NCI-H446 (cell line): ENCODE measurements around the gene FMN1.

Source experiments
- DNase-seq, 2 experiments: peaks; one replicate each; lab custom pipeline; 2025; lab: John Stamatoyannopoulos, UW

Gene FMN1

GRCh38 chr15:32723171-32723948, 471.2 kb downstream of the FMN1 start:
- DNase-seq = no peak

- no peak for DNase-seq
These were observed 472.4 kb downstream of the FMN1 start for GRCh38 chr15:32722136-32722535.

DNA sequence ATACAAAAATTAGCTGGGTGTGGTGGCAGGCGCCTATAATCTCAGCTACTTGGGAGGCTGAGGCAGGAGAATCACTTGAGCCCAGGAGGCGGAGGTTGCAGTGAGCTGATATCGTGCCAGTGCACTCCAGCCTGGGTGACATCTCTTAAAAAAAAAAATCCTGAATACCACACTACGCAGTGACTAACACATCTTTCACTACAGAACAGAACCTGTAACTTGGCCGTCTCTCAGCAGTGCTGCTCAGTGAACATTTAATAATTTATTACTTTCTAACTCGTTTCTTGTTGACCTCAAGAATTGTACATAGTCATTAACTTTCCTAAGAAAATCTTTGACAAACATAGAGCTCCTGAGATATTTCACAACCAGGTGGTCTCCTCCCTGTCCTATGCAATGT, 472.9 kb downstream of the FMN1 start:
- DNase-seq = no peak

GRCh38 chr15:32718821-32719716, 475.4 kb downstream of the FMN1 start:
- DNase-seq = no peak

DNA sequence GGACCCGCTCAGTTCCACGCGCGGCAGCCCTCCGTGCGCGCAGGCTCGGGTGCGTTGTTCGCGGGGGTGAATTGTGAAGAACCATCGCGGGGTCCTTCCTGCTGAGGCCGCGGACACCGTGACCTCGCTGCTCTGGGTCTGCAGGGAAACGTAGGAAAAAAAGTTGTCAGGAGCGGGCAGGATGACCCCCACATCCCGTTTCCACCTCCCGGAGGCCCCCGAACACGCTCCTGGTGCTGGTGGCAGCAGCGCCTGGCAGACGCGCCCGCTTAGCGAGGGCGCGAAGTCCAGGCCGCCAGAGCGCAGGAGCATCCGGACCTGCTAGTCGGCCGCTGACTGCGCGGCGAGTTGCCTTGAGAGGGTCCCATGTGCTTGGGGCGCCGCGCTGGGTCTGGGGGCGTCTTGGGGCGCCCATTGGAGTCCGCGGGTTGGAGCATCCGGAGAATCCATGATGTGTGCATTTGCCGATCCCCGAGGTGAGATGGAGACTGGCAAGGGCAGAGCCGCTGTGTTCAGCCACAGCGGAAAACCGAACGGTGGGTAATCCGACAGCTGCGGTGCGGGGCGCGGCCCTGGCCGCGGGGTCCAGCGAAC, 476.2 kb downstream of the FMN1 start:
- no peak for DNase-seq

GRCh38 chr15:32717426-32718226, 476.9 kb downstream of the FMN1 start, which contains the start of gene GREM1:
GREM1 (plus strand) TSS chr15:32718004; CDS start chr15:32730691, 12,687 bp downstream.
- no peak for DNase-seq

DNA sequence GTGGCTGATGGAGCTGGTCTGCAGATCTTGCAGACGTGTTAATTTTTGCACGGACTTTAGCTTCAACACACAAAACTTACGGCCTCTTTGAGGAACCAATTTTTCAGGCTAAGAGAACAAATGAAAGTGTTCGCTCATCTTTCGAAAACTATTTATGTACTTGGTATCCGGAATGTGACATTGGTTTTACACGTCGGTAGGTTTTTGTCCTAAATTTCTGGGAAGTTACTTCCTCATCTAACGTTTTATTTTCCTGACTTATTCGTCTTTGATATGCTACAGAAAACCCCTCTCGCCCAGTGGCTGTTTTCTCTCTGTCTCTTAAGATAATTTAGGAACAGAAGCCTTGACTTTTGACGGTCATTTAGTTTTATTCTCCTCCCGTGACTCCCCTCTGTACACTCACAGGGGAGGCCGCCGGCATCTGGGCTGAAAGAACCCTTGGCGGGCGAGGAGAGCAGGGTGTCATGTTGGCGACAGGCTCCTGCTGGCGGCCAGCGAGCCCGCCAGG, 477.5 kb downstream of the FMN1 start:
- DNase-seq = no peak

DNA sequence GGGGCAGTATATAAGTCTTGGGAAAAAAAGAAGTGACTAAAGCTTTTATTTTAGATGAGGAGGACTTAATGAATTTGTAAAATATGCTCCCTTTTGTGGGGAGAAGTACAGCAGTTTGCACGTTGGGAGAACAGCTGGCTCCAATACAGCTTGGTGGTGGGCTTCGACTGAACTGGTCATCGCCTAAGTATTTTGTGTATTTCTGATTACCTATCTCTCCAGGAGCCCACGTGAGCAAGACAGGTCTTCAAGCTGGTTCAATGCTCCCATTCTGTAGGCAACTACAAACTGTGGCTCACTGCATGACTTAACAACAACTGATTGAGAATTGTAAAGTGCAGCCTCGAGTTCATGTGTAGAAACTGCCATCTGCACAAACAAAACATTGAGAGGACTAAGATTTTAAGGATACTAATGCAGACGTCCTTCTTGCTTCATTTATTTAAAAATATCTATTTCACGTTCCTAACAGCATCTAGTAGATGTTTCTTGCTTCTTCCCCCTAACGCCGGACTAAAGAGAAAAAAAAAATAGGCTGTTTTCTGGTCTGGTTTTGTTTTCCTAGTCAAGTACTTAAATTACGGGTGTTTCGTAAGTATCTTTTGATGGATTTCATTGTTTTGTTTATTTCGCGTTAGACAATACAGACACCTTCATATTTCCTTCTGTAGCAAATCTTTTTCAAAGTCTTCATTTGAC, 478.1 kb downstream of the FMN1 start:
- no peak for DNase-seq
